Measurements from ENCODE around the gene ARVCF.

DNA sequence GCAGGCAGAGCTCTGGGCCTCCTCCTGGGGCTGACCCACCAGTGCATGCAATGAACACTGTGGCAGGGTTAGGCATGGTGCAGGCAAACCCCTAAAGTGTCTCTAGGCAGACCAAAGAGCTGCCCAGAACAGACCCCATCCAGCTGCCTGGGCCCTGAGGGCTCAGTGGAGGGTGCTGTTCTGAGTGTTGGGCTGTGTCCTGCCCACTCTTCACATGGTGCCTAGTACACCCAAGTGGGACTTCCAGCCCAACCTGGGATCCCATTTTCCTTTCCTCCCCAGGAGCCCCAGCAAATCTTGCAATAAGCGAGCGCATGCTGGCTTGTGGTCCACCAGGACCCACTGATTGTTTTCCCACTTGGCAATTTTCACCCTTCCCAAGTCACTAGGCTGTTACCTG, 26.4 kb downstream of the ARVCF start:
- no peak for TF ChIP-seq POLR2A (IDR thresholded peaks at IDR 0.05; ENCODE audit: low read depth, low read length)
- no peak for TF ChIP-seq SPI1 (IDR thresholded peaks at IDR 0.05; ENCODE audit: low read depth, low read length)
- TF ChIP-seq POLR2AphosphoS5 (IDR thresholded peaks at IDR 0.05; ENCODE audit: low read depth, low read length), result no peak
- no peak for TF ChIP-seq TAF1 (IDR thresholded peaks at IDR 0.05; ENCODE audit: low read depth, low read length)
- TF ChIP-seq POU2F2 (IDR thresholded peaks at IDR 0.05; ENCODE audit: low read depth, low read length), result no peak
- TF ChIP-seq PAX5 (IDR thresholded peaks at IDR 0.05; ENCODE audit: insufficient read depth, low read length, severe bottlenecking), result no peak
